Measurements from ENCODE around the gene MC4R. TPM values are rescaled to one million over a fixed set of nuclear protein-coding genes. Genes with fewer than 3 reads are reported as not detected.
A peak's percentile ranks its signal among the peaks of the same experiment; 100 is the strongest.

The MC4R gene
- total RNA-seq, 2 donors from 2014 or later, result not detected

GRCh38 chr18:60347526-60348045 lies 25.0 kb downstream of the MC4R start:
- 100% methylated on average over 4 of the region's 4 CpGs for WGBS, 2 experiments (ENCODE audit: insufficient coverage in 1 of 2, insufficient read length in 1 of 2)
- Mint-ChIP-seq H3K36me3 (ENCODE audit: low read depth) (no peaks in the 10 kb centered on the region), H3K27me3 (ENCODE audit: insufficient read depth) (no peaks in the 10 kb centered on the region), H3K27ac (no peak overlapping the region), H3K4me3 (no peak overlapping the region), H3K9me3 (no peaks in the 10 kb centered on the region), H3K4me1 (no peaks in the 10 kb centered on the region)
- H3K4me1 ChIP-seq (ENCODE audit: control insufficient read depth, insufficient read depth, low read length), result no peaks in the 10 kb centered on the region
- no peaks in the 10 kb centered on the region for H3K9me3 ChIP-seq (ENCODE audit: control insufficient read depth, low read length)
- no peaks in the 10 kb centered on the region for H3K36me3 ChIP-seq (ENCODE audit: control insufficient read depth, insufficient read depth, low read length)
- TF ChIP-seq, protein P1, sequence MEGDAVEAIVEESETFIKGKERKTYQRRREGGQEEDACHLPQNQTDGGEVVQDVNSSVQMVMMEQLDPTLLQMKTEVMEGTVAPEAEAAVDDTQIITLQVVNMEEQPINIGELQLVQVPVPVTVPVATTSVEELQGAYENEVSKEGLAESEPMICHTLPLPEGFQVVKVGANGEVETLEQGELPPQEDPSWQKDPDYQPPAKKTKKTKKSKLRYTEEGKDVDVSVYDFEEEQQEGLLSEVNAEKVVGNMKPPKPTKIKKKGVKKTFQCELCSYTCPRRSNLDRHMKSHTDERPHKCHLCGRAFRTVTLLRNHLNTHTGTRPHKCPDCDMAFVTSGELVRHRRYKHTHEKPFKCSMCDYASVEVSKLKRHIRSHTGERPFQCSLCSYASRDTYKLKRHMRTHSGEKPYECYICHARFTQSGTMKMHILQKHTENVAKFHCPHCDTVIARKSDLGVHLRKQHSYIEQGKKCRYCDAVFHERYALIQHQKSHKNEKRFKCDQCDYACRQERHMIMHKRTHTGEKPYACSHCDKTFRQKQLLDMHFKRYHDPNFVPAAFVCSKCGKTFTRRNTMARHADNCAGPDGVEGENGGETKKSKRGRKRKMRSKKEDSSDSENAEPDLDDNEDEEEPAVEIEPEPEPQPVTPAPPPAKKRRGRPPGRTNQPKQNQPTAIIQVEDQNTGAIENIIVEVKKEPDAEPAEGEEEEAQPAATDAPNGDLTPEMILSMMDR (conservative IDR thresholded peaks at IDR 0.05), result no peak
- no peak overlapping the region for H3K4me3 ChIP-seq (ENCODE audit: low read length)
- no peak for DNase-seq
- no peak overlapping the region for H3K9ac ChIP-seq (ENCODE audit: extremely low read depth, low read length, poor library complexity, severe bottlenecking)
- no peak overlapping the region for H3K27ac ChIP-seq (ENCODE audit: low read depth, low read length)
- H3K27me3 ChIP-seq (ENCODE audit: control insufficient read depth, insufficient read depth, low read length, poor library complexity, severe bottlenecking), result no peaks in the 10 kb centered on the region

GRCh38 chr18:60339018-60339417 lies 33.6 kb downstream of the MC4R start:
- Histone ChIP-seq H3K27ac (ENCODE audit: low read depth, low read length) (no peak overlapping the region), H3K9ac (ENCODE audit: extremely low read depth, low read length, poor library complexity, severe bottlenecking) (no peak overlapping the region), H3K9me3 (ENCODE audit: control insufficient read depth, low read length) (no peaks in the 10 kb centered on the region), H3K27me3 (ENCODE audit: control insufficient read depth, insufficient read depth, low read length, poor library complexity, severe bottlenecking) (no peaks in the 10 kb centered on the region), H3K36me3 (ENCODE audit: control insufficient read depth, insufficient read depth, low read length) (no peaks in the 10 kb centered on the region), H3K4me3 (ENCODE audit: low read length) (no peak overlapping the region), H3K4me1 (ENCODE audit: control insufficient read depth, insufficient read depth, low read length) (no peaks in the 10 kb centered on the region)
- TF ChIP-seq, protein P1 (conservative IDR thresholded peaks at IDR 0.05), result no peak
- DNase-seq, result peak; percentile 51
- Mint-ChIP-seq H3K9me3 (peaks cover 4% of the 10 kb centered on the region), H3K27ac (no peak overlapping the region), H3K4me3 (no peak overlapping the region), H3K36me3 (ENCODE audit: low read depth) (no peaks in the 10 kb centered on the region), H3K27me3 (ENCODE audit: insufficient read depth) (no peaks in the 10 kb centered on the region), H3K4me1 (peaks cover 13% of the 10 kb centered on the region)
- 83% methylated on average over 1 of the region's 1 CpG; no CpG with 5 or more reads in 1 of the 2 experiments for WGBS, 2 experiments (ENCODE audit: insufficient coverage in 1 of 2, insufficient read length in 1 of 2)

GRCh38 chr18:60331890-60332289 lies 40.7 kb downstream of the MC4R start:
- no peak overlapping the region for H3K4me3 Mint-ChIP-seq
- Histone ChIP-seq H3K4me3 (ENCODE audit: low read length) (no peak overlapping the region), H3K4me1 (ENCODE audit: control insufficient read depth, insufficient read depth, low read length) (no peaks in the 10 kb centered on the region), H3K27ac (ENCODE audit: low read depth, low read length) (no peak overlapping the region), H3K9me3 (ENCODE audit: control insufficient read depth, low read length) (no peaks in the 10 kb centered on the region), H3K36me3 (ENCODE audit: control insufficient read depth, insufficient read depth, low read length) (no peaks in the 10 kb centered on the region), H3K27me3 (ENCODE audit: control insufficient read depth, insufficient read depth, low read length, poor library complexity, severe bottlenecking) (no peaks in the 10 kb centered on the region), H3K9ac (ENCODE audit: extremely low read depth, low read length, poor library complexity, severe bottlenecking) (no peak overlapping the region)
- no peaks in the 10 kb centered on the region for H3K27me3 Mint-ChIP-seq (ENCODE audit: insufficient read depth)
- H3K27ac Mint-ChIP-seq, result no peak overlapping the region
- DNase-seq, result no peak
- H3K9me3 Mint-ChIP-seq, result peaks cover 7% of the 10 kb centered on the region
- H3K4me1 Mint-ChIP-seq, result peaks cover 13% of the 10 kb centered on the region
- H3K36me3 Mint-ChIP-seq (ENCODE audit: low read depth), result no peaks in the 10 kb centered on the region
- TF ChIP-seq, protein P1 (conservative IDR thresholded peaks at IDR 0.05), result no peak
- 88 to 100% methylated on average over 1 to 6 of the region's 6 CpGs for WGBS, 2 experiments (ENCODE audit: insufficient coverage in 1 of 2, insufficient read length in 1 of 2)
